ENCODE measurements around the gene SPATA6L.
"Not testable (repeated sequence)": the region's sequence is repeated elsewhere in the genome, so short reads cannot be mapped to it uniquely, and the experiment has no call there.

The SPATA6L gene

GRCh38 chr9:4640027-4640426, 26.3 kb downstream of the SPATA6L start:
- DNase-seq = peak in 2 of 58 donors; percentile 1 to 16

- no peak for DNase-seq
Observed at GRCh38 chr9:4639420-4639819, 26.9 kb downstream of the SPATA6L start.

GRCh38 chr9:4638968-4639367, 27.3 kb downstream of the SPATA6L start:
- DNase-seq = no peak

GRCh38 chr9:4630836-4631235, 35.4 kb downstream of the SPATA6L start:
- no peak for DNase-seq

- no peak for DNase-seq
Observed at GRCh38 chr9:4622016-4622415, 44.3 kb downstream of the SPATA6L start.

GRCh38 chr9:4620881-4621555, 45.3 kb downstream of the SPATA6L start:
- DNase-seq = no peak

- no peak for DNase-seq
Observed at GRCh38 chr9:4620057-4620765, 46.1 kb downstream of the SPATA6L start.

- no peak for DNase-seq
Observed at GRCh38 chr9:4618700-4619099, 47.6 kb downstream of the SPATA6L start.

- DNase-seq = no peak
Observed at GRCh38 chr9:4617752-4618151, 48.5 kb downstream of the SPATA6L start.

- DNase-seq = no peak
Observed at GRCh38 chr9:4615778-4616177, 50.5 kb downstream of the SPATA6L start.

- DNase-seq = no peak
Observed at GRCh38 chr9:4615251-4615650, 51.0 kb downstream of the SPATA6L start.

GRCh38 chr9:4614627-4615026, 51.7 kb downstream of the SPATA6L start:
- DNase-seq = no peak

- DNase-seq = not testable (repeated sequence)
Observed at GRCh38 chr9:4606033-4606432, 60.2 kb downstream of the SPATA6L start.

- peak in 28 of 58 donors; percentile 2 to 71 (median 25) for DNase-seq
Observed at GRCh38 chr9:4604678-4605095, 61.6 kb downstream of the SPATA6L start.

- no peak for DNase-seq
Observed at GRCh38 chr9:4603830-4604229, 62.5 kb downstream of the SPATA6L start.

GRCh38 chr9:4600368-4600767, 65.9 kb downstream of the SPATA6L start:
- DNase-seq = no peak

- peak in 1 of 58 donors; percentile 15 for DNase-seq
Observed at GRCh38 chr9:4596165-4596922, 69.9 kb downstream of the SPATA6L start.

- DNase-seq = no peak
Observed at GRCh38 chr9:4594994-4595393, 71.3 kb downstream of the SPATA6L start.

GRCh38 chr9:4594545-4594944, 71.7 kb downstream of the SPATA6L start:
- DNase-seq = no peak

- no peak for DNase-seq
Observed at GRCh38 chr9:4592886-4593285, 73.4 kb downstream of the SPATA6L start.

GRCh38 chr9:4592295-4592694, 74.0 kb downstream of the SPATA6L start:
- no peak for DNase-seq

- DNase-seq = no peak
Observed at GRCh38 chr9:4591123-4591500, 75.2 kb downstream of the SPATA6L start.
